PFSK-1 (cell line): ENCODE results near the gene EIPR1.

ENCODE experiments used
- POLR2AphosphoS5 ChIP-seq: IDR thresholded peaks from 2 replicates; pipeline ENCODE4 v1.6.1; 2012; ENCODE audit warnings: low read depth, mild to moderate bottlenecking, control low read depth, low read length, moderate library complexity
- REST ChIP-seq, 2 experiments: IDR thresholded peaks; 2 replicates each; pipeline versions ENCODE4 v1.6.1 to v1.8.0; 2011 to 2012; ENCODE audit warnings: low read depth in 2 of 2, low read length in 2 of 2, control low read depth in 1 of 2, inconsistent platforms in 1 of 2, mild to moderate bottlenecking in 1 of 2, moderate library complexity in 1 of 2; ENCODE audit not compliant: insufficient read depth in 1 of 2
- TAF1 ChIP-seq: IDR thresholded peaks from 2 replicates; pipeline ENCODE4 v1.6.1; 2012; ENCODE audit warnings: low read length, control low read depth, borderline replicate concordance; ENCODE audit not compliant: insufficient read depth

DNA sequence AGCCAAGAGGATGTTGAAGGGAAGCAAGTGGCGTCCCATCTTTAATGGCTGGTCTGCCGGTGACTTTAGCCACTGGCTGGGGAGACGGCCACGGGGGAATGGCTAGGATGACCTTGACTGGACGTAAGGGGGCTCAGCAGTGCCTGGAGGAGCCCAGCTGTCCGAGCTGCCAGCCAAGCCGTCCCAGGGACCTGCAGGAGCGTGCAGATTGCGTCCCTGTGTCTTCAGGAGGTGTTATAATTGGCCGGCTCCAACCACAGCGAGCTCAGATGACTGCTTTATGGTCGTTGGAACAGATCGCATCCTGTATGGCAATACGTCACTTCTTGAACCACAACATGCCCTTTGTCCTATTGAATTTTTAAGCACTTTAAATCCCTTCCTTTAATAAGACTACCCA is 204.6 kb downstream of the EIPR1 start:
- TF ChIP-seq POLR2AphosphoS5 (no peak), REST (IDR thresholded peaks at IDR 0.05; ENCODE audit: insufficient read depth in 1 of 2, low read depth in 2 of 2, low read length in 2 of 2) (no peak), TAF1 (no peak)
